ENCODE results near the gene ADAM19.

Gene ADAM19

DNA sequence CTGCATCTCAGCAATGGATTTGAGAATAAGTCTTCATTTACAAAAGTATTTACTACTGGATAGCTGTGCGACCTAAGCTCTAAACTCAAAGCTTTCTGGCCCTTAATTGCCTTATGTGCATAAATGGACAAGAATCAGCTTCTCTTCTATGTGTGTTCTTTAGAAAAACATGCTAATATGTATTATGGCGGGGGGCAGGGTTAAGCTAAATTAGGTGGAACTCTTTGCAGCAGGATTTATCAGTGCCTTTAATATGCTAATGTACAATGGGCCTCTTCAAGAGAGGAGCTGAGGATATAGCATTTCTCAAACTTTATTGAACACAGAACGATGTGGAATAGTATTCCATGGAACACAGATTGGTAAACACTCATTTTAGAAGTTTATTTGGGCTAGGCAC, 125.6 kb downstream of the ADAM19 start:
- H3K27me3 ChIP-seq (replicated peaks; ENCODE audit: control insufficient read depth, insufficient read depth, low read length) = no peaks in the 10 kb centered on the region
- TF ChIP-seq, protein P1, sequence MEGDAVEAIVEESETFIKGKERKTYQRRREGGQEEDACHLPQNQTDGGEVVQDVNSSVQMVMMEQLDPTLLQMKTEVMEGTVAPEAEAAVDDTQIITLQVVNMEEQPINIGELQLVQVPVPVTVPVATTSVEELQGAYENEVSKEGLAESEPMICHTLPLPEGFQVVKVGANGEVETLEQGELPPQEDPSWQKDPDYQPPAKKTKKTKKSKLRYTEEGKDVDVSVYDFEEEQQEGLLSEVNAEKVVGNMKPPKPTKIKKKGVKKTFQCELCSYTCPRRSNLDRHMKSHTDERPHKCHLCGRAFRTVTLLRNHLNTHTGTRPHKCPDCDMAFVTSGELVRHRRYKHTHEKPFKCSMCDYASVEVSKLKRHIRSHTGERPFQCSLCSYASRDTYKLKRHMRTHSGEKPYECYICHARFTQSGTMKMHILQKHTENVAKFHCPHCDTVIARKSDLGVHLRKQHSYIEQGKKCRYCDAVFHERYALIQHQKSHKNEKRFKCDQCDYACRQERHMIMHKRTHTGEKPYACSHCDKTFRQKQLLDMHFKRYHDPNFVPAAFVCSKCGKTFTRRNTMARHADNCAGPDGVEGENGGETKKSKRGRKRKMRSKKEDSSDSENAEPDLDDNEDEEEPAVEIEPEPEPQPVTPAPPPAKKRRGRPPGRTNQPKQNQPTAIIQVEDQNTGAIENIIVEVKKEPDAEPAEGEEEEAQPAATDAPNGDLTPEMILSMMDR (IDR thresholded peaks at IDR 0.05; ENCODE audit: insufficient read depth, low read length, poor library complexity, severe bottlenecking) = no peak
- H3K36me3 ChIP-seq (ENCODE audit: control insufficient read depth, insufficient read depth, low read length) = no peaks in the 10 kb centered on the region
- DNase-seq (ENCODE audit: extremely low read depth, insufficient read length) = no peak
- no peak overlapping the region for H3K4me3 ChIP-seq (replicated peaks; ENCODE audit: low read depth, low read length)

DNA sequence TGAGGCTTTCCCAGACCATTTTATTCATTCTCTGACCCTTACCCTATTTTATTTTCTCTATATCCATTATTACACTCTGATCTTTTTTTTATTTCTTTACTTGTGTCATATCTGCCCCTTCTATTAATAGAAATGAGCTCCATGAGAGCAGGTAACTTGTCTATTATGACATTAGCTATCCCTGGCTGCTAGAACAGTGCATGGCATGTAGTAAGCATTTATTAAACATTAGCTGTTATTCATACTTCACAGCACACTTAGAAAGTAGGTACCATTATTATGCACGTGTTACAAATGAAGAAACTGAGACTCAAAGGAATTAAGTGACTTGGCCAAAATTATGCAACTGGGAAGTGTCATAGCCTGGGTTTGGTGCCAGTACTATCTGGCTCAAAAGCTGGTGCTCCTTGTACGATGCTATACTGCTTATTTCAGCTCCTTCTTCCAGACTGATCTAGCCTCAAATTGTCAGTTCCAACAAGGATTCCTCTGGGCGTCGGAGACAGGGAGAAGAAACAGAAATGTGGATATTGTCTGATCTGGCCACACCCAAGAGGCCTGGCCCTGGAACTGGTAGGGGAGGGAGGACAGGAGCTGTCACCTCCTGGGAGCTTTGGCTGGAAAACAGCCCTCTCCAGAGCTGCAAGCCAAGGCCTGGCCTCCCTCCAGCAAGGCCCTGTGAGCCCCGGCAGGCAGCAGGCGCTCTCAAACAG, 126.4 kb downstream of the ADAM19 start:
- no peak overlapping the region for H3K4me3 ChIP-seq (replicated peaks; ENCODE audit: low read depth, low read length)
- TF ChIP-seq, protein P1 (IDR thresholded peaks at IDR 0.05; ENCODE audit: insufficient read depth, low read length, poor library complexity, severe bottlenecking) = no peak
- no peak for DNase-seq (ENCODE audit: extremely low read depth, insufficient read length)

DNA sequence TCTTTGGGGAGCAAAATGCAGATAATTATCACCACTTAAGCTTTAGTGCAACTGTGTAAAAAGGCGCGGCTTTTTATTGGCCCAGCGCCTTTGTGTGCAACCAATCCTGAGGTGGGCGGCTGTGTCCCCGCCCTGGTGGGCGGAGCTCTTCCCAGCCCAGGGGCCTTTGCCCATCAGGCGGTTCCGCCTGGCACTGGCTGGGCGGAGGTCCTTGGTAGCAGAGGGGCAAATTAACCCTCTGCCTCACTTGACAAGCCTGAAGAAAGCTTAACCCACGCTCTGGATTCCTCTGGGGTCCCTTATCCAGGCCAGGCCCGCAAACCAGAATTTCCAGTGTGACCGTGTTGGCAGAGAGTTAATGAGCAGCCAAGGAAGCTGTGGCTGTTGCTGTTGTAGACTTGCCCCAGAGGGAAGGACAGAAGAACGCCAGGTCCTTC, 128.4 kb downstream of the ADAM19 start:
- TF ChIP-seq, protein P1 (IDR thresholded peaks at IDR 0.05; ENCODE audit: insufficient read depth, low read length, poor library complexity, severe bottlenecking) = no peak
- no peaks in the 10 kb centered on the region for H3K27me3 ChIP-seq (replicated peaks; ENCODE audit: control insufficient read depth, insufficient read depth, low read length)
- H3K4me3 ChIP-seq (replicated peaks; ENCODE audit: low read depth, low read length) = no peak overlapping the region
- no peak for DNase-seq (ENCODE audit: extremely low read depth, insufficient read length)
- H3K36me3 ChIP-seq (ENCODE audit: control insufficient read depth, insufficient read depth, low read length) = no peaks in the 10 kb centered on the region

More for the DNA sequence above, 126.4 kb downstream of the ADAM19 start:
- H3K27me3 ChIP-seq (replicated peaks; ENCODE audit: control insufficient read depth, insufficient read depth, low read length) = no peaks in the 10 kb centered on the region
- H3K36me3 ChIP-seq (ENCODE audit: control insufficient read depth, insufficient read depth, low read length) = no peaks in the 10 kb centered on the region

DNA sequence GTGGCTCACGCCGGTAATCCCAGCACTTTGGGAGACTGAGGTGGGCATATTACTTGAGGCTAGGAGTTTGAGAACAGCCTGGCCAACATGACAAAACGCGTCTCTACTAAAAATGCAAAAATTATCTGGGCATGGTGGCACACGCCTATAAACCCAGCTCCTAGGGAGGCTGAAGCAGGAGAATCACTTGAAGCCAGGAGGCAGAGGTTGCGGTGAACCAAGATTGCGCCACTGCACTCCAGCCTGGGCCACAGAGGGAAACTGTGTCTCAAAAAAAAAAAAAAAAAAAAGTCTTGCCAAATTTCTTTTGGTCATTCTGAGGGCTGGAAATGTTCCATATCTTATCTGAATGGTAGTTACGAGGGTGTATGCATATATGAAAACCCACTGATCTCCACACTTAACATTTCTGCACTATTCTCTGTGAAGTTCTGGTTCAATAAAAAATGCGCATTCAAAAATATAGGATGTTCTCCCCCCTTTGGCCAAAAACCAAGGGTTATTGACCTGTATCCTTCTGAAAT, 129.1 kb downstream of the ADAM19 start:
- Histone ChIP-seq H3K4me3 (replicated peaks; ENCODE audit: low read depth, low read length) (no peak overlapping the region), H3K36me3 (ENCODE audit: control insufficient read depth, insufficient read depth, low read length) (no peaks in the 10 kb centered on the region), H3K27me3 (replicated peaks; ENCODE audit: control insufficient read depth, insufficient read depth, low read length) (no peaks in the 10 kb centered on the region)
- TF ChIP-seq, protein P1 (IDR thresholded peaks at IDR 0.05; ENCODE audit: insufficient read depth, low read length, poor library complexity, severe bottlenecking) = no peak
- DNase-seq (ENCODE audit: extremely low read depth, insufficient read length) = no peak

DNA sequence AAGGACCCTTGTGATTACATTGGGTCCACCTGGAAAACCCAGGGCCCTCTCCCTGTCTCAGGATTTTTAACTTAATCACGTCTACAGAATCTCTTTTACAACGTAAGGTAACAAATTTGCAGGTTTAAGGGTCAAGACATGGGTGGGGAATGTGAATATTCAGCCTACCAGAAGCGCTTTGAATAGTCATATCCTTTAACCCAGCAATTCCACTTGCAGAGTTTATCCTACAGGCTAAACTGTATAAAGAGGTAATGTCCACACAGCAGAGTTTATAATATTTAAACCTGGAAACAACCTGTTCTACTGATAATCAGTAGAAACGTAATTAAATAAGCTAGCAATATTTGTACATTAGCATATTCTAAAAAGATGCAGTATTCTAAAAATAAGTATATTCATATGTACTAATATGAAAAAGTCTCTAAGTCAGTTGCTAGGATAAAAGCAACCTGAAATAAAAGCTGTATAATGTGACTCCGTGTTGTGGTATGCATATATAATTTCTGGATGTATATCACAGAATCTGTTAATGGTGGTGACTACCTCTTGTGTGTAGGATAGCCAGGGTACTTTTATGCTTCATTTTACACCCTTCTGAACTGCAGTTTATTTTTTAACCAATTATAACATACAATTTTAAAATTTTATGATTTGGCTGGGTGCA, 129.7 kb downstream of the ADAM19 start:
- TF ChIP-seq, protein P1 (IDR thresholded peaks at IDR 0.05; ENCODE audit: insufficient read depth, low read length, poor library complexity, severe bottlenecking) = no peak
- H3K27me3 ChIP-seq (replicated peaks; ENCODE audit: control insufficient read depth, insufficient read depth, low read length) = no peaks in the 10 kb centered on the region

More for the DNA sequence above, 129.7 kb downstream of the ADAM19 start:
- H3K36me3 ChIP-seq (ENCODE audit: control insufficient read depth, insufficient read depth, low read length) = no peaks in the 10 kb centered on the region
- DNase-seq (ENCODE audit: extremely low read depth, insufficient read length) = no peak
- H3K4me3 ChIP-seq (replicated peaks; ENCODE audit: low read depth, low read length) = no peak overlapping the region
